Ishikawa (cell line): ENCODE data around the gene IGFBP6.

Experiments used
- CEBPB ChIP-seq: IDR thresholded peaks from 2 replicates; pipeline ENCODE4 v1.6.1; 2012
- CREB1 ChIP-seq: IDR thresholded peaks from 2 replicates; pipeline ENCODE4 v1.6.1; 2012; ENCODE audit warnings: low read depth
- EP300 ChIP-seq: IDR thresholded peaks from 2 replicates; pipeline ENCODE4 v1.6.1; 2012; ENCODE audit warnings: borderline replicate concordance
- FOXM1 ChIP-seq: IDR thresholded peaks from 2 replicates; pipeline ENCODE4 v1.6.1; 2012; ENCODE audit warnings: low read depth, borderline replicate concordance
- MAX ChIP-seq: IDR thresholded peaks from 2 replicates; pipeline ENCODE4 v1.6.1; 2012
- NFIC ChIP-seq: IDR thresholded peaks from 2 replicates; pipeline ENCODE4 v1.6.1; 2012
- REST ChIP-seq: IDR thresholded peaks from 2 replicates; pipeline ENCODE4 v1.6.1; 2012; ENCODE audit warnings: low read depth, mild to moderate bottlenecking
- TCF12 ChIP-seq: IDR thresholded peaks from 2 replicates; pipeline ENCODE4 v1.6.1; 2012; ENCODE audit warnings: low read depth
- USF1 ChIP-seq: IDR thresholded peaks from 2 replicates; pipeline ENCODE4 v1.6.1; 2012

- TF ChIP-seq MAX: no peak
- no peak for TF ChIP-seq NFIC
- TF ChIP-seq USF1: no peak
- no peak for TF ChIP-seq FOXM1
- TF ChIP-seq EP300: no peak
- TF ChIP-seq TCF12: no peak
- no peak for TF ChIP-seq REST
- TF ChIP-seq CEBPB: no peak
- TF ChIP-seq CREB1: no peak
Measured at GRCh38 chr12:53068811-53069585, 28.5 kb upstream of the IGFBP6 start.
